Adrenal gland (tissue), 12 donors: ENCODE data around the gene PCED1B. TPM values are rescaled to one million over a fixed set of nuclear protein-coding genes. Genes with fewer than 3 reads are reported as not detected.
"Not testable (repeated sequence)": the region's sequence is repeated elsewhere in the genome, so short reads cannot be mapped to it uniquely, and the experiment has no call there.

Experiments used
- DNase-seq, 7 donors: peaks; one replicate each; pipeline ENCODE4 v3.0.0-alpha.2; 2019 to 2020
- H3K27ac ChIP-seq, 5 donors: fragments of 200-600 bp; sonication (generic) in 4 of 5; 1 replicate in 3 of 5; 2 replicates in 2 of 5; pipeline versions ENCODE4 v1.5.1 to v1.8.0; 2016 to 2020; ENCODE audit warnings: mild to moderate bottlenecking in 1 of 5
- H3K27me3 ChIP-seq: fragments of 200-600 bp; 2 replicates; pipeline ENCODE4 v1.8.0; 2021
- H3K36me3 ChIP-seq, 2 donors: fragments of 200-600 bp; replicated peaks in 1 of 2; 1 replicate in 1 of 2; 2 replicates in 1 of 2; pipeline versions ENCODE4 v1.5.1 to v1.8.0; 2018 to 2022
- H3K4me1 ChIP-seq, 2 donors: fragments of 200-600 bp; replicated peaks in 1 of 2; 1 replicate in 1 of 2; 2 replicates in 1 of 2; pipeline versions ENCODE4 v1.5.1 to v1.8.0; 2018 to 2021
- H3K4me3 ChIP-seq, 4 donors: fragments of 200-600 bp; sonication (generic) in 3 of 4; one replicate each; pipeline ENCODE4 v1.5.1; 2016 to 2018
- H3K9me3 ChIP-seq, 3 donors: fragments of 200-600 bp; sonication (generic) in 1 of 3; replicated peaks in 1 of 3; 1 replicate in 2 of 3; 2 replicates in 1 of 3; pipeline versions ENCODE4 v1.5.1 to v1.8.0; 2016 to 2021
- CTCF ChIP-seq, 6 experiments: fragments of 450-650 bp in 4 of 6; fragments of 200-600 bp in 2 of 6; sonication (generic) in 1 of 6; IDR thresholded peaks; 1 replicate in 5 of 6; 2 replicates in 1 of 6; pipeline versions ENCODE4 v1.5.1 to v1.8.0; 2016 to 2021; ENCODE audit warnings: antibody characterized with exemption in 6 of 6, mild to moderate bottlenecking in 2 of 6, moderate library complexity in 1 of 6
- POLR2A ChIP-seq, 2 donors: fragments of 450-650 bp; IDR thresholded peaks; one replicate each; pipeline ENCODE4 v1.6.1; 2017; ENCODE audit warnings: antibody characterized with exemption in 2 of 2, mild to moderate bottlenecking in 2 of 2, moderate library complexity in 1 of 2
- WGBS, 4 donors: extraction: QIAGEN DNeasy Blood & Tissue Kit in 2 of 4; methylation state at CpG; one replicate each; pipeline versions ENCODE4 v1.1.5 to v1.1.7; 2013 to 2017; 5-methylcytosine and 5-hydroxymethylcytosine counted together
- intact Hi-C, 2 donors: fragments of 100-400 bp; cut with DNase I; formaldehyde crosslinking; loops; one replicate each; pipeline versions ENCODE4 v1.14.1 to v1.15.0; 2022 to 2023
- polyA plus RNA-seq, 3 donors: library from polyadenylated mRNA; stranded (reverse); fragments of 200-250 nt in 2 of 3; fragments of 350-450 nt in 1 of 3; fragmentation: Illumina TruSeq in 1 of 3; extraction: RNeasy Lipid Tissue Mini Kit (QIAGEN cat#74804) in 1 of 3; gene quantifications; one replicate each; pipeline ENCODE4 v1.2.3, GENCODE V29; 2013 to 2014
- total RNA-seq, 9 donors: library from RNA; depleted of rRNA in 4 of 9; stranded (reverse); fragments of >200 nt in 4 of 9; fragments of 120-200 nt in 1 of 9; fragmentation: NEBNext Ultra II Directional in 1 of 9; extraction: Animal tissue kit (Norgen Biotek cat#: 25700) in 1 of 9; gene quantifications; one replicate each; pipeline versions ENCODE4 v1.1.0 to v1.2.4, GENCODE V29; 2013 to 2023
- donor health status: healthy with polysubstance abuse.
- donor health status: Bipolar disorder and iron deficiency.
- donor health status: DM: yes; HTN: yes; CAD: no.
- donor health status: DM: no; HTN: no; CAD: no.
- donor health status: DM: no; HTN: no; CAD: no.
- donor health status: DM: yes; HTN: yes; CAD: no.

The PCED1B gene
- total and polyA plus RNA-seq, 12 donors: 8.0 to 110 (median 39.9) TPM

DNA sequence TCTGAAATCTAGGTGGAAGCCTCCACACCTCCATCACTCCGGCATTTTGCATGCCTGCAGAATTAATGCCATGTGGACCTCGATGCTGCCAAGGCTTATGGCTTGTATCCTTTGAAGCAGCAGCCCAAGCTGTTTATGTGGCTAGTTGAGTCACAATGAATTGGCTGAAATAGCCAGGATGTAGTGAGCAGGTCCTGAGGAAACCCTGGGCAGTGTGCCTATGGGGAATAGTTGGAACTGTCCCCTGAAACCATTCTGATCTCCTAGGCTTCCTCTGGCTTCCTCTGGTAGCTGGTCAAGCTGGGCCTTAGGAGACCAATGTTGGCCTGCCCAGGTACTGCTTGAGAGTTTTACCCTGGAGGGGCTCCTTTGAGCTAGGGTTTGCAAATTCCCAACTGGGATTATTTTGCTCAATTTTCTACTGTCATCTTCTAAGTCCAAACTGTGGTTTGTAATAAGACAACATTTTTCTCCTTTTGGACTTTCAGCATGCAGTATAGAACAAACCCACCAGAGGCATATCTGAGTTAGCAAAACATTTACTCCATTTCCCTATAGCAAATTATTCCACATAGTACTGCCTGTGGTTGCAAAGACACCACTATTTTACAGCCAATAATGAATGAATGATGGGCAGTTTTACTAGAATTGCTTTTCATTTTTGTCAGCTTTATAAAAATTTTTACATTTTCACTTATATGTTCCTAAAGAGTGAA is 85.5 kb downstream of the PCED1B start:
- intact Hi-C loops: no loop called here
- Histone ChIP-seq H3K4me1 (peaks cover 6% of the 10 kb centered on the region in 2 donors), H3K4me3 (no peak overlapping the region), H3K27ac (no peak overlapping the region), H3K9me3 (no peaks in the 10 kb centered on the region), H3K36me3 (no peaks in the 10 kb centered on the region), H3K27me3 (no peaks in the 10 kb centered on the region)
- TF ChIP-seq POLR2A (IDR thresholded peaks at IDR 0.05) (no peak), CTCF (IDR thresholded peaks at IDR 0.05) (peak in 1 of 6 experiments; percentile 5)
- WGBS, 4 donors: 75 to 96% (median 88%) methylated on average over 2 of the region's 2 CpGs
- DNase-seq: no peak

DNA sequence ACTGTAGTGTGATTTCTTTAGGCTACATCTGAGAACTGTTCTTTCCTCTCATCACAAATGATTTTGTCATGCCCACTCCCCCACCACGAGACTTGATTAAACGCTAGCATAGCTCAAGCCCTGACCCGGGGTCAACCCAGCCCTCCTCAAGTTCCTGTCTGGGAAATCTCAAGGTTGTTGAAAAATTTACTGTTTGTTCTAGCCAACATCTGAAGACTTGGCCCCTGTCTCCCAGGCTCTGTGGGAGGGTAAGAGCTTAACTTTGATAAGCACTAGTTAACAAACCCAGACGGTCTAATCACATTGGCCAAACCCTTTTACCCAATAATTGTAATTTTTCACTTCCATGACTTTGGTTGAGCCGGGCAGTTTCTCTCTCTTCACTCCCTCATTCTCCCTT is 86.5 kb downstream of the PCED1B start:
- no peak overlapping the region for H3K4me3 ChIP-seq
- peak in 3 of 7 donors; percentile 15 to 35 (median 33) for DNase-seq
- intact Hi-C loops: no loop called here
- no peak overlapping the region for H3K27ac ChIP-seq
- WGBS, 4 donors: 30 to 39% (median 34%) methylated on average over 5 of the region's 5 CpGs
- TF ChIP-seq POLR2A (IDR thresholded peaks at IDR 0.05) (no peak), CTCF (IDR thresholded peaks at IDR 0.05) (no peak)
- peaks cover 6% of the 10 kb centered on the region in 2 donors for H3K4me1 ChIP-seq
- H3K27me3 ChIP-seq: no peaks in the 10 kb centered on the region
- H3K9me3 ChIP-seq: no peaks in the 10 kb centered on the region
- H3K36me3 ChIP-seq: no peaks in the 10 kb centered on the region

GRCh38 chr12:47166365-47166764 is 86.9 kb downstream of the PCED1B start:
- no peaks in the 10 kb centered on the region for H3K9me3 ChIP-seq
- intact Hi-C loops: no loop called here
- DNase-seq: no peak
- no peak overlapping the region for H3K4me3 ChIP-seq
- H3K27me3 ChIP-seq: no peaks in the 10 kb centered on the region
- peaks cover 6% of the 10 kb centered on the region in 2 donors for H3K4me1 ChIP-seq
- H3K27ac ChIP-seq: no peak overlapping the region
- H3K36me3 ChIP-seq: no peaks in the 10 kb centered on the region
- WGBS, 4 donors: 0 to 50% (median 0%) methylated on average over 1 of the region's 1 CpG
- TF ChIP-seq POLR2A (IDR thresholded peaks at IDR 0.05) (no peak), CTCF (IDR thresholded peaks at IDR 0.05) (no peak)

GRCh38 chr12:47170281-47170680 is 90.9 kb downstream of the PCED1B start:
- H3K4me3 ChIP-seq, H3K27ac ChIP-seq, H3K9me3 ChIP-seq, H3K27me3 ChIP-seq, H3K36me3 ChIP-seq, H3K4me1 ChIP-seq, intact Hi-C loops, DNase-seq: not testable (repeated sequence)
- WGBS, 4 donors: 89 to 98% (median 92%) methylated on average over 16 of the region's 16 CpGs

- no peak overlapping the region for H3K27ac ChIP-seq
- DNase-seq: no peak
- H3K27me3 ChIP-seq: no peaks in the 10 kb centered on the region
- intact Hi-C loops: no loop called here
- H3K9me3 ChIP-seq: no peaks in the 10 kb centered on the region
- TF ChIP-seq CTCF (IDR thresholded peaks at IDR 0.05): no peak
- no peak for TF ChIP-seq POLR2A (IDR thresholded peaks at IDR 0.05)
- no peaks in the 10 kb centered on the region for H3K36me3 ChIP-seq
- 85 to 98% (median 92%) methylated on average over 3 of the region's 3 CpGs for WGBS, 4 donors
- H3K4me1 ChIP-seq: peaks cover 0 to 6% of the 10 kb centered on the region in 2 donors
- no peak overlapping the region for H3K4me3 ChIP-seq
These were observed 98.6 kb downstream of the PCED1B start for GRCh38 chr12:47178014-47178413.

- H3K27me3 ChIP-seq, H3K4me1 ChIP-seq, H3K9me3 ChIP-seq, H3K4me3 ChIP-seq, H3K36me3 ChIP-seq, intact Hi-C loops, H3K27ac ChIP-seq: not testable (repeated sequence)
- 75 to 87% (median 79%) methylated on average over 11 of the region's 11 CpGs for WGBS, 4 donors
- peak in 4 of 7 donors; percentile 21 to 58 (median 46) for DNase-seq
These were observed 102.9 kb downstream of the PCED1B start for GRCh38 chr12:47182164-47182938.
